Stimulated activated CD4-positive, alpha-beta T cell treated with anti-CD3 and anti-CD28 coated beads, Interleukin-15, amount 100 ng/mL, for 48 hours (primary cell): ENCODE results near the gene VEZT.
"Not testable (repeated sequence)": the region's sequence is repeated elsewhere in the genome, so short reads cannot be mapped to it uniquely, and the experiment has no call there.

Experiments used
- DNase-seq, 2 donors: peaks; one replicate each; pipeline ENCODE4 v3.0.0-alpha.2; 2020; ENCODE audit warnings: low read depth in 2 of 2

VEZT gene

DNA sequence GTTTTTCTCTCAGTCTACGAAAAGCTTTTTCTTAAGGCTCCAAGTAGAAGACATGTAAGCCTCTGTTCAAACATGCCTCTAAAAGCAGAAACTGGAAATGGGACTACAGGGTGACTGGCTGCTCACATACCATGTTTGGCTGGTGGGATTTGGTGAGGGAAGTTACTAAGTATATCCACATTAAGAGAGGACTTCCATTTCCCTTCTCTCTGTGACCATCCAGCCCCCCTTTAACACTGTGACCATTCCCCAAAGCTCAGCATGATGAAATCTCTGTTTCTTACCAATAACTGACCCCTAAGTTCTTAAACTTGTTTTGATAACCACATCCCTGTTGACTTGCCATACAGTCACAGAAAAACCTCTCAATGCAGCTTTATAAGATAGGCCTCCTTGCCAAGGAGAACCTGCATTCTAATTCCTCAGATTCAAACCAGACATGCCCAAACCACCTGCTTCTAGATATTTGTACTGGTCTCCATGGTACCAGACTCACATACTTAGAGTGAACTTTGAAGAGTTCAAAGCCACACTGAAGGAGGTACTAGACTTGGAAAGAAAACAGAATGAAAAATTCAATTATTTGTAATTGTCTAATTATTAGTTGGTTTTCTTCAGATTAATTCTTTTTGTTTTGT is 102.2 kb downstream of the VEZT start:
- no peak for DNase-seq

DNA sequence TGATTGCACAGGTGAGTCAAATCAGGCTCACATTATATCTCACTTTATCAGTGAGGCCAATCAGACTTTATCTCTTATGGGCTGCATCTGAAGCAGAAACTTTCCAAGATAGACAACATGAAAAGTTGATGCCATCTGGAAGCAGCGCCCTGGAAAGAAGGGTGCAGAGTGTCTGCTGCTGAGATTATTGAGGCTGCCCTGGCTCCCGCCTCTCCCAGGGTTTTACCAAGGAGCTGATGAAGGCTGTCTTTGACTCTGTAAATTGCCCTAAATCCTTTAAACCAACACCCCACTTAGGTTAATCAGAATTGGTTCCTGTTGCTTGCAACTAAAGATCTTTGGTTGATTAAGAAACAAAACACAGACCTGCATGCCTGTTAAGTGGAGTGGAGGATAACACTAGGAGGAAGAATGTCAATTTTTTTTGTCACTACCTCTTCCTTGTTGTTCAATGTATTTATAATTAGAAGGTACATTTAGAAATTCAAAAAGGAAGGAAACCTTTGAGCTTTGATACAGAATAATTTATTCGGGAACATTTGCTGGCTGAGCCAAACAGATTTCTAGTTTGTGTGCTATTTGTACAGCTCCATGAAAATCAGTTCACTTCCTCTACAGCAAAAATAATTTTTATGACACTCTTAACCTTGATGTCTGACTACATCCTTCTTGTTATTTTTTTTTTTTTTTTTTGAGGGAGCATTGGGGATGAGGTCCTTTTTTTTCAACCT is 104.1 kb downstream of the VEZT start:
- DNase-seq: no peak

DNA sequence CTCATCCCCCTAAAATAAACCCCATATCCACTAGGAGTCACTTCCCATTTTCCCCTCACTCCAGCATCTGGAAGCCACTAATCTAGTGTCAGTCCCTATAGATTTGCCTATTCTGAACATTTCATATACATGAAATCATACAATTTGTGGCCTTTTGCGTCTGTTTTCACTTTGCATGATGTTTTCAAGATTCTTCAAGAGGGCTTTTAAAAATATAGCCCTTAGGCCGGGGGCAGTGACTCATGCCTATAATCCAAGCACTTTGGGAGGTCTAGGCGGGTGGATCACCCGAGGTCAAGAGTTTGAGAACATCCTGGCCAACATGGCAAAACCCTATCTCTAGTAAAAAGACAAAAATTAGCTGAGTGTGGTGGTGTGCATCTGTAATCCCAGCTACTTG is 104.7 kb downstream of the VEZT start:
- DNase-seq: no peak

DNA sequence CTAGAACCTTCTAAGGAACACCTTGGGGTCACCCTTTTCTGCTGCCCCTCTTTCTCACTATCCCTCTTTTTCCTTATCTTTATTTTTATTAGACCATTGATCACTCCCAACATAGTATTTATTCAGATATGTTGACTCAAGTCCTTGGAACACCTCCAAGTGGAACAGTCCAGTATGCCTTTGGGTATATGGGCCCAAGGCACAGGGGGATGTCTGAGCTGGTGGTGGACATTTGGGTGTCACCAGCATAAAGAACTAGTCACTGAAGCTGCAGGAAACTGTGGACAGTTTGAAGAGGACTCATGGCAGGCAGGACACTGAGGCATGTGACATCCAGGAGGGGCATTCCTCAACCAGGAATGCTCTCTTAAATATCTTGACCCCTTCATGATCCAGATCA is 105.6 kb downstream of the VEZT start:
- no peak for DNase-seq

DNA sequence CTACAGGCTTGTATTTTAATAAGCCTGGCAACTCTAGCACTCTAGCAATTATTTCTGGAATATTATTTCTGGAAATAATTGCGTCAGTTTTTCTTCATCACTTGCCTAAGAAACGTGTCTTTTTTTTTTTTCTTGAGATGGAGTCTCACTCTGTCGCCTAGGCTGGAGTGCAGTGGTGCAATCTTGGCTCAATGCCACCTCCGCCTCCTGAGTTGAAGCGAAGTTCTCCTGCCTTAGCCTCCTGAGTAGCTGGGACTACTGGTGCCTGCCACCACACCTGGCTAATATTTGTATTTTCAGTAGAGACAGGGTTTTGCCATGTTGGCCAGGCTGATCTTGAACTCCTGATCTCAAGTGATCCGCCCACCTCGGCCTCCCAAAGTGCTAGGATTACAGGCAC is 106.6 kb downstream of the VEZT start:
- DNase-seq: not testable (repeated sequence)

DNA sequence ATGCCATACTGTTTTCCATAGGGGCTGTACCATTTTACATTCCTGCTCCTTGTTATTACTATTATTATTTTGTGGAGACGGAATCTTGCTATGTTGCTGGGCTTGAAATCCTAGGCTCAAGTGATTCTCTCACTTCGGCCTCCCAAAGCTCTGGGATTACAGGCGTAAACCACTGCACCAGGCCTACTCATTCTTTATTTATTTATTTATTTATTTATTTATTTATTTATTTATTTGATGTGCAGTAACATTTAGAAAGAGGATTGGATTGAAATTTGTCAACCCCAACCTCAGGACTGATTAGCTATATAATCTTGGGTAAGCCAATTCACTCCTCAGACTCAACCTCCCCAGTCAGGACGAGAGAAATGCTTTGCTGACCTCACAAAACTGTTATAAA is 107.9 kb downstream of the VEZT start:
- DNase-seq: no peak

DNA sequence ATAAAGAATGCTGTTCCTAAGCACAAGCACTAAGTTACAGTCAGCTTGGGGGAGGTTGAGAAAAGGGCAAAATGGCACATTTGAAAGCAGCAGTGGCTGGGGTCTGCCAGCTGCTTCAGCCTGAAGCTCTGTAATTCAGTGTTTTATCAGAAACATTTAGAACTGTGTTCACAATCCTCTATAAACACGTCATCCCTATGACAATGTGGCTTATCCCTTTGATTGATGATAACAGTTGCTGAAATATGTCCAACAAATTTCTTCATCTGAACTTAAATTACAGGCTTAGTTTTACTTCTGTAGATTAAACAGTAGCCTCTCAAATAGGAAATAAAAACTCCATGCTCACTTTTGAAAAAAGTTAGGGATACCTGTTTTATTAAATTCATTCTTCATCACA is 108.8 kb downstream of the VEZT start:
- no peak for DNase-seq

DNA sequence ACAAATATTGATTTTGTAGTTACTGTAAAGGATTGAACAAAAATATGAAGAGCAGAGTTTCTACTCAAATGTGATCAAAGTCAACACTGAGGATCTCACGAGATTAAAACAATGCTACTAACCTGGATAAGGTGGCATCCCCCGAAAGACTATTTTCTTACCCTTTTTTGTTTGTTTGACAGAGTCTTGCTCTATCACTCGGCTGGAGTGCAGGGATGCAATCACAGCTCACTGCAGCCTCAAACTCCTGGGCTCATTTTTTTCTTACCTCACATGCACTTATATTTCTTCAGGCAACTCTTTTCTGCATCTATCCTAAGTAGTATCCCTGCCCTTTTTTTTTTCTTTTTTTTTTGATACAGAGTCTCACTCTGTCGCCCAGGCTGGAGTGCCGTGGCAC is 109.2 kb downstream of the VEZT start:
- no peak for DNase-seq

DNA sequence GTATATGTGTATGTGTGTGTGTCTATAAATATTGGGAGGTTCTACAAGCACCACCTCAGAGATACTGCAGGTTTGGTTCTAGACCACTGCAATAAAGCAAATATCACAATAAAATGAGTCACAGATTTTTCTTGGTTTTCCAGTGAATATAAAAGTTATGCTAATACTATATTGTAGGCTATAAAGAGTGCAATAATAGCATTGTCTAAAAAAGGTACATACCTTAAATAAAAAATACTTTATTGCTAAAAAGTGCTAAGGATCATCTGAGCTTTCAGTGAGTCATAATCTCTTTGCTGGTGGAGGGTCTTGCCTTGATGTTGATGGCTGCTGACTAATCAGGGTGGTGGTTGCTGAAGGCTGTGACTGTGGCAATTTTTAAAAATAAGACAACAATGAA is 111.1 kb downstream of the VEZT start:
- DNase-seq: no peak

DNA sequence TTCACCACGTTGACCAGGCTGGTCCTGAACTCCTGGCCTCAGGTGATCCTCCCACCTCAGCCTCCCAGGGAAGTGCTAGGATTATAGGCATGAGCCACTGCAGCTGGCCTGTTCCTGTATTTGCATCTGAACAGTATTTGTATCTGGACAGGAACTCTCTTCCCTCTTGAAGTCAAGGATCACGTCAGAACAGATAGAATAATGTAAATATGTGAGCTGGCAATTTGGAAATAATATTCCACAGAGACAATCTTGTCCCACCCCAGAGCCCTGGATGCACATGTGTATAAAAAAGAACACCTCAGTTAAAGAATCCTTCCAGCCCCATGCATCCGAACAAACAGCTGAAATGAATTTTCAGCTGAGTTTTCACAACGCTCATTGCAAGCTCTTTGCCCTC is 118.3 kb downstream of the VEZT start:
- no peak for DNase-seq

DNA sequence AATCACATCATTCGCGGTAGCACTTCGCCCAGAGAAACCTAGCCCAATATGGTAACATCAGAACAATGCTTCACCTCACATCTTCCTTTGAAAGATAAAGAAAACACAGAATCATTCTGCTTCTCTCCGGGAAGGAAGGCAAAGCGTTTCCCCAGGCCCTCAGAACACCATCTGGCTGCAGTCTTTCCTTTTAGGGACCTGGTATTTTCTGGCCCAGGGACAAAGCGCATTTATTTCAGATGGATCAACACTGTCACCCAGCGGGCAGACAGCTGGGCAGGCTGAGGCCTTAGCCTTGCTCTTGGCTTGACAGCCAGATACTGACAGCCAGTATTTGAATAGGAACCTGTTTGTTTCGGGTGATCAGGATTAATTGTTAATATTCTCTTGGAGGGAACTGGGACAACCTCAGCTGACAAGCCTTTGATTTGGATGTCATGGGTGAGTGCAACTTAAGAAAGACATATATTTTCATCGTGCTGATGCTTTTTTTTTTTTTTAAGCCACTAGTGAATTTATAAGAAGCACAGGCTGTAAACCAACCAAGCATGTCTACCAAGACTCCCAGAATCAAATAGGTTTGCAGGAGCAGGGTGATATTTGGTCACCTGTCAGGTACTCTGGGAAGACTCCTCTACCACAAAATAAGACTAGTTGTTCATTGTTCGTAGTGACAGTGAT is 118.9 kb downstream of the VEZT start:
- DNase-seq: no peak

DNA sequence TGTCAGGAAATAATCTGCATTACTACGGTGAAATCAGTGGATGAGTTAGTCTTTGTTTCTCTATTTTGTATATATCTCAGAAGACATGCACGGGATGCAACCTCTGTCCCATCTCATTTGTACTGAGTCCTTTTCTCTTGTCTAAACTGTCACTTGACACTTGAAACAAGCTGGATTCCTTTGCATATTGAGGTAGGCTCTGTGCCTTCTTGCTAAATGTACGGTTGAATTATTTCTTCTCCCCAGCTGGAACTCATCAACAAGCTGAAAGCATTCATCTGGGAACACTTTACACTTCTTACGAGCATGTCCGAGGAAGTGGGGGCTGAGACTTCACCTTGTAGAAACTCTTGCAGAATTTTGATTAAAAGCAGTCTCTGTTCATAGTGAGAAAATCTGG is 119.5 kb downstream of the VEZT start:
- DNase-seq: no peak

DNA sequence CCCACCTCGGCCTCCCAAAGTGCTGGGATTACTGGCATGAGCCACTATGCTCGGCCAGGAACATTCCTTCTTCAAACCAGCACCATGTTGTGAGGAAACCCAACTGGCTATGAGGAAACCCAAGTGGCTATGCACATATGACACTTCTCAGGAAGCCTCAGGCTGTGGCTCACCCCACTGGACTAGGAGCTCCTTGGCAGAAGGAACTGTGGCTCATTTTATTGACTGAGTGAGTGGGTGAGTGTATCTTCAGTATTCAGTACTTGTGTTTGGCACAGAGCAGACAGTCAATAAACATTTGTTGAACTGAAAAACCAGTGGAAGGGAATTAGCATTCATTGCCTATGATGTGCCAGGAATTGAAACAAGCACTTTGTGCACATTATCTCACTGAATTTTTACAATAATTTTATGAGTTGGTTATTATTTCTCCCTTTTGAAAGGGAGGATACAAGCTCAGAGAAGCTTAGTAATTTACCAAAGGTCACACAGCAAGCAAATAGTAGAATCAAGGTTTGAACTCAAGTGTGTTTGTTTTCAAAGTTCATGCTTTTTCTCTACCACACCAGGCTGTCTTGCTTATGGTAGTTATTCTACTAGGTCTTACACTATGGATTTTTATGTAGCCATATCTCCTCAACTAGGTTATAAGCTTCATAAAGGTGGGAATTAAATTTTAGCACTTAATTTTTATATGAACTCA is 121.6 kb downstream of the VEZT start:
- no peak for DNase-seq

DNA sequence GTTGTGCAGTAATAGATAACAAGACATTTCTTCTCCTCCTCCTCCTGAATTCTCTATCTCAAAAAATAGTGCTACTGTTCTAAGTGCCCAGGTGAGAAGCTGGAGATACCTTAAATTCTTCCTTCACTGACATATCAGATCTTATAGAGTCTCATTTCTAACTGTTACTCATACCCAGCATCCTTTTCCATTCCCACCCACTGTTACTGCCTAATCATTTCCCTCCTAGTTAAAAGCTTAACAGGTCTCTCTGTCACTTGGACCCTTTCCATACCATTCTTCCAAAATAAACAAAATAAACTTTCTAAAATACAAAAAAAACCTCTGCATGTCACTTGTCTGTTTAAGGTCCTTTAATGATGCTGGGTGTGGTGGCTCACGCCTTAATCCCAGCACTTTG is 124.4 kb downstream of the VEZT start:
- no peak for DNase-seq

DNA sequence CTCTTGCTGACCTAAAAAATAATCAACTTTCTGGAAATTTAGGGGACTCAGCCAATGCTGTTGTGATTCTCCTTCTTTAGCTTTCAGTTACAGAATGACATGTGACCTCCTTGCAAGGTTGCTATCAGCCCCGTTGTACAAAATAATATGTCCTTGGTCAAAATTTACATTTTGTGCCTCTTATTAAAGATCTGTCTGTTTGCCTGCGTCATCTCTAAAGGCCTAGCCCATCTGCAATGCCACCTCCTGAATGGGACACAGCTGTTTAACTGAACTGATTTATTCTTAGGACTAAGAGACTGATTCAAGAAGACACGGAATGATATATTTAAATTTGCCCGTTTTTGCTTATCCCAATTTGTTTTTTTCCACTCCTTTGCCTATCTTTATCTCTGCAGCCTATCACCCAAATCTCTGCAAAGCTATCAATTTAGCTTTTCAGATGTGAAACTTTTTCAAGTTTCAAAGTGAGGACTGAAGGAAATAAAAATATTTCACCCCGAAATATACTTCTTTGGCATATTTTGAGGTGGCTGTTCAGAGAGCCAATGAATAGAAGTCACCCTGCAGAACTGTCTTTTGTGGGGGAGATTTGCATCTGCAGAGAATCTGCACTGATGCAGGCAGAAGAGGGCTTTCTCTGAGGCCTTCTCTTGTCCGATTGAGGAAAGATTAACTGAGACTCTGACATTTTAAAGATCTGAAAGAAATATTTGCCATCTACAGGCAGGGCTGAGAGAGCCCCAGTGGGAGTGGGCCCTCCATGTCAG is 126.0 kb downstream of the VEZT start:
- DNase-seq: no peak

DNA sequence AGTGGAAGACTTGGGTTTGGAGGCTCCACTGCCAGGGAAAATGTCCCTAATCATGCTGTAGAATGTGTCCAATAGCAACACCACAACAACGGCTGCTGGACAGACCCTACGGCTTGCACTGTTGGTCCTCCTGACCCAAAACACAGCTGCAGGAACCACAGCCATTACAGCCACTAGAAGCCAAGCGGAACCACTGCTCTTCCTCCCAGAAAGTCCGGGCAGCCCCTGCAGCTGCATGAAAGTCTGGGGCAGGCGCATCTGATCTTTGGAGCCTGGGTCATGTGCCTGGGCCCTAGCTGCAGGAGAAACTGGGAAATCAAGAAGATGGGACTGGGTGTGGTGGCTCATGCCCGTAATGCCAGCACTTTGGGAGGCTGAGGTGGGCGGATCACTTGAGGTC is 131.7 kb downstream of the VEZT start:
- no peak for DNase-seq

DNA sequence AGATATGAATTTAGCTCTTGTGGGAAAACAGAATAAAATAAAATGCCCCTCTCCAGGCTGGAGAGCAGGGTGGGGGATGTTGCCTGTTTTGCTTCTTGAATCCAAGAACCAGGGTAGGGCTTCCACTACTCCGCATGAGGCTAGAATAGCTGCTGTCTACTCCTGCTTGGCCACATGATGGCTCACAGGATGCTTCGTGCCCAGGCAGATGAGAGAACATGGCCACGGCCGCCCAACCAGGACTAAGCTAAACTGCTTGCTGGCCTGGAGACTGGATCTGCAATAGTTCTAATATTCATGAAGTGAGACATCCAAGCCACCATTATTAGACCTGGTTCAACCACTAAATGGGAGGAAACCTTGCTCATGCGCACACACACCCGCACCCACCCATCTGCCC is 134.1 kb downstream of the VEZT start:
- DNase-seq: no peak
